Motor neuron (in vitro differentiated cells): ENCODE measurements around the gene CPT1A. TPM values are rescaled to one million over a fixed set of nuclear protein-coding genes. Genes with fewer than 3 reads are reported as not detected.
"Not testable (repeated sequence)": the region's sequence is repeated elsewhere in the genome, so short reads cannot be mapped to it uniquely, and the experiment has no call there.

Experiments used
- ATAC-seq, 8 experiments: fragments of 200-7000 bp; cut with Tn5 transposase; replicated peaks in 6 of 8; 2 replicates each; pipeline ENCODE4 v1.8.0; 2021; ENCODE audit warnings: mild to moderate bottlenecking in 8 of 8, moderate library complexity in 8 of 8
- H3K27ac ChIP-seq, 2 donors: fragments of 250-450 bp; sonication (Bioruptor Pico); 2 replicates each; pipeline ENCODE4 v1.9.0; 2021; ENCODE audit warnings: antibody characterized with exemption in 2 of 2, mild to moderate bottlenecking in 2 of 2, moderate library complexity in 1 of 2
- H3K4me1 ChIP-seq, 2 donors: fragments of 250-450 bp; sonication (Bioruptor Pico); replicated peaks in 1 of 2; 2 replicates each; pipeline ENCODE4 v1.6.1; 2021; ENCODE audit warnings: antibody characterized with exemption in 2 of 2, mild to moderate bottlenecking in 2 of 2, moderate library complexity in 1 of 2
- H3K4me3 ChIP-seq, 5 donors: fragments of 250-450 bp; sonication (Bioruptor Pico); 2 replicates each; pipeline ENCODE4 v1.9.0; 2021; ENCODE audit warnings: antibody characterized with exemption in 5 of 5, mild to moderate bottlenecking in 5 of 5, moderate library complexity in 4 of 5
- WGBS, 10 experiments: fragments of 450-650 bp; shearing (Covaris generic); methylation state at CpG; one replicate each; pipeline ENCODE4 v1.0.0; 2022; 5-methylcytosine and 5-hydroxymethylcytosine counted together
- in situ Hi-C, 9 experiments: fragments of 400-800 bp; cut with MboI; loops; one replicate each; pipeline ENCODE4 v1.15.0; 2021; ENCODE audit warnings: low sequenced_read_pairs in 9 of 9, low pct_unique_long_range_greater_than_20kb in 2 of 9; ENCODE audit not compliant: unreplicated experiment in 9 of 9
- total RNA-seq, 8 experiments: library from RNA; unstranded; fragments of 300-600 nt; gene quantifications; 2 replicates each; pipeline versions ENCODE4 v1.2.3 to v1.2.4, GENCODE V29; 2022

CPT1A gene
- total RNA-seq, 8 experiments from 2014 or later, result 1.6 to 67.8 (median 12.4) TPM

- no peak overlapping the region for H3K27ac ChIP-seq
- H3K4me3 ChIP-seq, result no peak overlapping the region
- ATAC-seq, result peak in 3 of 8 experiments; percentile 41 to 83 (median 50)
- WGBS, 10 experiments, result 40 to 83% (median 60%) methylated on average over 1 to 5 of the region's 6 CpGs; no CpG with 5 or more reads in 3 of the 10 experiments
- in situ Hi-C loops, result no loop called here
- H3K4me1 ChIP-seq, result peaks cover 0 to 3% of the 10 kb centered on the region in 2 donors
Measured at GRCh38 chr11:68867066-68867465, 25.4 kb upstream of the CPT1A start.

DNA sequence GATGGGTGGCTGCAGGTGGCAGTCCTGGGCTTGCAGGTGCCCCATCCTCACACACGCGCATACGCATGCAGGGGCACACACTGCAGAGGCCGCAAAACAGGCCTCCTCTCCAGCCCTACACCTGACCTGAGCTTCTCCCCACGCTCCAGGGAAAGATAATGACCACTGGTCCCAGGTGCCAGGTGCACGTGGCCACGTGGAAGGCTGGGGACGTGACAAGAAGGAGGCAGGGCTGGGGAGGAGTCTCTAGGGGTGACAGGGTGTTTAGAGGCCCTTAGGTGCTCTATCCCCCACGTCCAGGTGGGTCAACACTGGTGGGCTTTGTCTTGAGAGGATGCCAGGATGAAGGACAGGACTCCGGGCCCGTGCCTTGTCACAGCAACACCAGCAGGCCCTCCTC, 23.5 kb upstream of the CPT1A start:
- Histone ChIP-seq H3K4me3 (no peak overlapping the region), H3K4me1 (peaks cover 0 to 3% of the 10 kb centered on the region in 2 donors), H3K27ac (no peak overlapping the region)
- ATAC-seq, result no peak
- in situ Hi-C loops, result no loop called here
- 20 to 86% methylated on average over 1 to 7 of the region's 11 CpGs; no CpG with 5 or more reads in 8 of the 10 experiments for WGBS, 10 experiments

DNA sequence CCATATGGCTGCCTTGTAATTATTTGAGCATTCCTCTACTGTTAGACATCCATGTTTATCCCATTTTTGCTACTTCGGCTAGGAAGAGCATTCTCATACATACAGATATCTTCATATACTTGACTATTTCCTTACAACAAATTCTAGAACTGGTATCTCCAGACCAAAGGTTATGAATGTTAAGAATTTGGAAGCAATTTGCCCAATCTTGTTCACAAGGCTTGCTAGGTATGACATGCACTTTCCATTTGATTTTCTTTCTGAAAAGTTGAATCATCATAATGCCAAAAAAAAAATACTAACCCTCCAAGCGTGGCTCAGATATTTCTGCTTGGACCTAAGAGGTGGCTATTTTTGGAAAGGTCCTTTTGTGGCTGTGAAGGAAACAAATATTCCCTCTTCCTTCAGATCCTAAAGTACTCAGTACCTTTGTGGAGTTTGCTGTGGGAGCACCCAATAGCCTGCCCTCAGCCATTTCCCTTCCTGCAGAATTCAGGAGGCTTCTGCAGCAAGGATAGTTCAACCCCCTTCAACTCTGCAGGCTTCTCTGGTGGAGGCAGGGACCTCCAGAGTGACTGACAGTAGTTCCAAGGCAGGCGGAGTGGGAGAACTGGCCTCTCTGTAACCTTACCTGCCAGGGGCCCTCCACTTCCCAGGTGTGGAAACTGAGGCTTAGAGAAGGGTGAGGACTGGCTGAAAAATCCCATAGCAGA, 22.0 kb upstream of the CPT1A start:
- in situ Hi-C loops, result no loop called here
- H3K4me1 ChIP-seq, result no peaks in the 10 kb centered on the region
- ATAC-seq, result no peak

DNA sequence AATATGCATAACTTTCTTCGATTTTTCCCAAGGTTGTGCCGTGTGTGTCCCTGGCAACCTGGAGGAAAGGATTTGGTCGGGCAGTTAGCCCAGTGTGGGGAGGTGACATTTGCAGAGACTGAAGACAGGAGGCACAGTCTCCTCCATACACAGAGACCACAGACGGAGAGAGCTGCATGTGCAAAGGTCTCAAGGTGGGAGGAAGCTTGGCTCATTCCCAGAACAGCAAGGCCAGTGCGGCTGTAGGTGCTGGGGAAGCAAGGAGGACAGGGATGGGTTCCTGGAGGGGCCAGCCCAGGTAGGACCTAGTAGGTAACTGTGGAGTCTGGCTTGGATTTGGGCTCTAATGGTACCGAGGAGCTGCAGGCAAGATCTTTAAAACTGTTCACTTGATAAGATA, 20.7 kb upstream of the CPT1A start:
- Histone ChIP-seq H3K27ac (no peak overlapping the region), H3K4me3 (no peak overlapping the region), H3K4me1 (no peaks in the 10 kb centered on the region)
- no peak for ATAC-seq
- WGBS, 10 experiments, result 40 to 100% (median 80%) methylated on average over 1 to 4 of the region's 6 CpGs; no CpG with 5 or more reads in 1 of the 10 experiments
- in situ Hi-C loops, result no loop called here

More for the DNA sequence above, 22.0 kb upstream of the CPT1A start:
- WGBS, 10 experiments, result 60 to 91% (median 78%) methylated on average over 1 to 2 of the region's 3 CpGs; no CpG with 5 or more reads in 2 of the 10 experiments
- Histone ChIP-seq H3K4me3 (no peak overlapping the region), H3K27ac (no peak overlapping the region)

GRCh38 chr11:68859123-68859522, 17.4 kb upstream of the CPT1A start:
- H3K27ac ChIP-seq, result no peak overlapping the region
- ATAC-seq, result no peak
- H3K4me1 ChIP-seq, result peaks cover 0 to 8% of the 10 kb centered on the region in 2 donors
- in situ Hi-C loops, result no loop called here
- 72 to 97% (median 92%) methylated on average over 2 to 8 of the region's 8 CpGs; no CpG with 5 or more reads in 3 of the 10 experiments for WGBS, 10 experiments
- no peak overlapping the region for H3K4me3 ChIP-seq

DNA sequence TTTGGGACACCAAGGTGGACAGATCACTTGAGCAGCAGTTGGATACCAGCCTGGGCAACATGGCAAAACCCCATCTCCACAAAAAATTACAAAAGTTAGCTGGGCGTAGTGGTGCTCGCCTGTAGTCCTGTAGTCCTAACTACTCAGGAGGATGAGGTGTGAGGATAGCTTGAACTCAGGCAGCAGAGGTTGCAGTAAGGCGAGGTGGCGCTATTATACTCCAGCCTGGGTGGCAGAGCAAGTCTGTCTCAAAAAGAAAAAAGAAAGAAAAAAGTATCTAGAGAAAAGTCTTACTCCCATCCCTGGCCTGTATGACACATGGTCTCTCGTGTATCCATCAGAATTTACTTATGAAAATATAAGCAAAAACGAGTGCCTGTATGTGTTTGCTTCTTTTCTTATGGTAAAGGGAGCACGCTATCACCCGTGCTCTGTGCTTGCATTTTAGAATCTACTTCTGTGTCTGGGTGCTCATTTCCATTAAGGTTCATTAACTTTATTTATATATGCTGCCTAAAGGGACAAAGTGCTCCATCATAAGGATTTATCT, 15.4 kb upstream of the CPT1A start:
- no peak overlapping the region for H3K4me3 ChIP-seq
- H3K27ac ChIP-seq, result no peak overlapping the region
- ATAC-seq, result no peak
- in situ Hi-C loops, result no loop called here
- H3K4me1 ChIP-seq, result peaks cover 0 to 8% of the 10 kb centered on the region in 2 donors
- 50 to 100% (median 73%) methylated on average over 1 to 8 of the region's 8 CpGs; no CpG with 5 or more reads in 2 of the 10 experiments for WGBS, 10 experiments

DNA sequence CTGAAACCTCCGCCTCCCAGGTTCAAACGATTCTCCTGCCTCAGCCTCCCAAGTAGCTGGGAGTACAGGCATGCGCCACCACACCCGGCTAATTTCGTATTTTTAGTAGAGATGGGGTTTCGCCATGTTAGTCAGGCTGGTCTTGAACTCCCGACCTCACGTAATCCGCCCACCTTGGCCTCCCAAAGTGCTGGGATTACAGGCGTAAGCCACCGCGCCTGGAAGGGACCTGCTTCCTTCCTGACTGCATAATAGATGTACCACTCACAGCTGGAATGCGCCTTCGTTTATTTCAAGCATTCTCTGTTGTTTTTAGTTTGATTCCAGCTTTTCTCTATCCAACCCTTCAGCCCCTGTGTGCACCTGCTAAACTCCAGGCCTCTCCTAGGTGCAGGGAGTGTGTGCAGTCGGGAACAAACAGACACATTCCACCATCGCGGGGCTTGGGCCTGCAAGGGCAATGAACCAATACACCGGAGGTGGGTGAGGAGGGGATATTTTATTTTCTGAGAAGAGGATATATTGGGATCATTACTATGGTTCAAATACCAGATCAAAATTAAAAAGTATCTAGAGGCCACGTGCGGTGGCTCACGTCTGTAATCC, 14.8 kb upstream of the CPT1A start:
- 80 to 98% (median 87%) methylated on average over 2 to 16 of the region's 21 CpGs; no CpG with 5 or more reads in 2 of the 10 experiments for WGBS, 10 experiments
- in situ Hi-C loops, H3K27ac ChIP-seq, ATAC-seq, H3K4me1 ChIP-seq, H3K4me3 ChIP-seq: not testable (repeated sequence)

- H3K4me1 ChIP-seq, result peaks cover 0 to 8% of the 10 kb centered on the region in 2 donors
- H3K27ac ChIP-seq, result no peak overlapping the region
- WGBS, 10 experiments, result 4 to 100% (median 38%) methylated on average over 2 to 7 of the region's 62 CpGs; no CpG with 5 or more reads in 4 of the 10 experiments
- H3K4me3 ChIP-seq, result peak overlapping the region in 2 of 5 donors; percentile 15 to 20
- ATAC-seq, result peak; percentile 19 to 96 (median 82)
- in situ Hi-C loops, result no loop called here
Measured at GRCh38 chr11:68855205-68855981, 13.7 kb upstream of the CPT1A start.

DNA sequence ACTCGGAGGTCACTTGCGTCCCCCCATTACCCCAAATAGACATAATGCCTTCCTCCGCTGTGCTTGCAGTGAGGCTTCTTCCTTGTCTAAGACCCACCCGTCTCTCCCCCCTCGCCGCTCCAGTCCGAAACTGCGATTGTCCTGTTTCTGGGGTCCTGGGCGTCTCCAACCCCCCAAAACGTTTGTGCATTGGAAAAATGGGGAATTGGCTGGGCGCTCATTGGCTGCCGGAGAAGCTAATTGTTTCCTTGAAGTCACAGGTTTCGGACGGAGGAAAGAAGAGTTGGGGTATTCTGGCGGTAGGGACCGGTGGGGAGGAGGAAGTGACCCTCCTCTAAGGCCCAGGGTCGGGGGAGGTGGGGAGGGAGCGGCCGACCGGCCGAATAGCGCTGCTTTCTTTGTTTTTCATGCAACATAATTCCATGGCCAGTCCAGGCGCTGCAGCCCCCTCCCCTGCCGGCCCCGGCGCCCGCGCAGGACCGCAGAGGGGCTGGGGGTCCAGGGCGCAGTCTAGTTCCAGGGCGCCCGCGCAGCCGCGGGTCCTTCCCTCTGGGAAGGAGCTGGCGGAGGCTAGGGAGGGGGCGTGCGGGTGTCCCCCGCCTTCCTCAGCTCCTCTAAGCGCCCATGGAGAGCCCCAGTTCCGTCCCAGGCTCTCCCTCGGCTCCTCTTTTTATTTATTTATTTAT, 12.7 kb upstream of the CPT1A start:
- WGBS, 10 experiments, result 19 to 90% (median 49%) methylated on average over 1 to 11 of the region's 42 CpGs; no CpG with 5 or more reads in 4 of the 10 experiments
- peaks cover 0 to 8% of the 10 kb centered on the region in 2 donors for H3K4me1 ChIP-seq
- peak overlapping the region in 1 of 5 donors; percentile 15 for H3K4me3 ChIP-seq
- H3K27ac ChIP-seq, result no peak overlapping the region
- peak in 3 of 8 experiments; percentile 13 to 25 (median 16) for ATAC-seq
- in situ Hi-C loops, result no loop called here

DNA sequence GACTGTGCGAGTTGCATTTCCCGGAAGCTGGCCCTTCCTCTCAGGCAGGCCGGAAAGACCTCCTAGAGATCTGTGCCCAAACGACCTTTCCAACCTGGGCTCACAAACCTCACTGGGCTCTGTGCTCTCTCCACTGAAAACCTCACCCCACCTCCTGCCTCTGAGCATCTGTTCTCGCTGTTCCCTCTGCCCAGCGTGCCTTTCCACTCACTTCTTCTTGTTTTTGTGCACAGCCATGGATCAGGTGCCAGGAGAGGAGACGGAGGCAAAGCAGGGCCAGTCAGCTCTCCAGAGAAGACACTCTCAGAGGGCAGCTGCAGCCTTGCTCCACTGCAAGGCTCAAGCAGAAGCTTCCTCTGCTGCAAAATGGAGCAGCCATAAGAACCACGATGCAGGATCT, 10.9 kb upstream of the CPT1A start:
- ATAC-seq, result no peak

DNA sequence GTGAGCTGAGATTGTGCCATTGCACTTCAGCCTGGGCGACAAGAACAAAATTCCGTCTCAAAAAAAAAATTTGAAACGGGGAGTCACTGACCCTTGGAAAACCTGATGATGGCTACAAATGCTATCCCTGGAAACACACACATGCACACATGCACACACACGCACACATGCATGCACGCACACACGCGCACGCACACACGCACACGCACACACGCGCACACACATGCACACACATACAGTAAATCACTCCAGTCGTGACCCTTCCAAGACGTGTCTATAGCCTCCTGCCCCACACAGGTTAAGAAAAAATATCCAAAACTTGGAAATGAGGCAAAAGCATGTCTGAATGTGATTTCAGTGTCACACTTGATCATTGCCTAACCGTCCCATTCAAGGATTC, 6.7 kb upstream of the CPT1A start:
- in situ Hi-C loops, result no loop called here
- H3K27ac ChIP-seq, result no peak overlapping the region
- 17 to 92% (median 81%) methylated on average over 1 to 12 of the region's 15 CpGs; no CpG with 5 or more reads in 2 of the 10 experiments for WGBS, 10 experiments
- H3K4me1 ChIP-seq, result peaks cover 0 to 3% of the 10 kb centered on the region in 2 donors
- ATAC-seq, result no peak
- no peak overlapping the region for H3K4me3 ChIP-seq

More for the DNA sequence above, 10.9 kb upstream of the CPT1A start:
- Histone ChIP-seq H3K4me1 (peaks cover 0 to 8% of the 10 kb centered on the region in 2 donors), H3K4me3 (no peak overlapping the region), H3K27ac (no peak overlapping the region)
- in situ Hi-C loops, result no loop called here
- WGBS, 10 experiments, result 71 to 93% (median 83%) methylated on average over 2 to 6 of the region's 8 CpGs; no CpG with 5 or more reads in 3 of the 10 experiments

GRCh38 chr11:68847395-68847794, 5.7 kb upstream of the CPT1A start:
- WGBS, 10 experiments, result 0 to 86% (median 46%) methylated on average over 1 to 4 of the region's 4 CpGs
- Histone ChIP-seq H3K4me3 (no peak overlapping the region), H3K4me1 (peaks cover 0 to 3% of the 10 kb centered on the region in 2 donors), H3K27ac (no peak overlapping the region)
- in situ Hi-C loops, result no loop called here
- peak in 1 of 8 experiments; percentile 41 for ATAC-seq
